DND-41 (cell line): ENCODE measurements around the gene CEP63.

Source experiments
- CTCF ChIP-seq: IDR thresholded peaks from 2 replicates; pipeline ENCODE4 v1.5.1; 2012; ENCODE audit warnings: borderline replicate concordance, low read length, moderate library complexity, mild to moderate bottlenecking; ENCODE audit not compliant: poor library complexity, severe bottlenecking; ENCODE audit errors: extremely low read depth
- EZH2 ChIP-seq: IDR thresholded peaks from 3 replicates; pipeline ENCODE4 v1.6.1; 2012; ENCODE audit warnings: borderline replicate concordance, low read depth, mild to moderate bottlenecking, moderate library complexity, low read length, inconsistent platforms; ENCODE audit not compliant: severe bottlenecking

GRCh38 chr3:134617608-134618477 is 132.0 kb downstream of the CEP63 start:
- TF ChIP-seq CTCF (no peak), EZH2 (no peak)
